H1 (cell line): ENCODE results near the gene SEL1L2. TPM values are rescaled to one million over a fixed set of nuclear protein-coding genes. Genes with fewer than 3 reads are reported as not detected.

Experiments
- CTCF ChIA-PET: fragments of 300-600 bp; sonication (Branson Sonifier 250); formaldehyde crosslinking; loops from one replicate; lab custom pipeline; 2021; ENCODE audit not compliant: partially characterized antibody; lab: Charles Lee
- POLR2A ChIA-PET: fragments of 300-600 bp; sonication (Branson Sonifier 250); formaldehyde crosslinking; loops from one replicate; lab custom pipeline; 2021; ENCODE audit warnings: inconsistent platforms; ENCODE audit not compliant: partially characterized antibody; lab: Charles Lee
- DNase-seq, 2 experiments: peaks; one replicate each; pipeline versions ENCODE4 v3.0.0 to v3.0.0-alpha.2; 2010 to 2022; ENCODE audit warnings: low spot score in 2 of 2, low read depth in 1 of 2, mixed read lengths in 1 of 2
- FAIRE-seq: peaks from 2 replicates; lab custom pipeline; 2011; peaks lifted over from hg19 to GRCh38; lab: Jason Lieb, UNC
- H2AFZ ChIP-seq: 2 replicates; pipeline ENCODE4 v1.8.1; 2012; ENCODE audit warnings: low read length, inconsistent platforms
- H2AK5ac ChIP-seq: 2 replicates; pipeline ENCODE4 v1.6.1; 2013; ENCODE audit warnings: low read depth, low read length
- H2BK120ac ChIP-seq: replicated peaks from 2 replicates; pipeline ENCODE3; 2013; ENCODE audit warnings: low read depth, low read length, inconsistent platforms
- H2BK12ac ChIP-seq: 2 replicates; pipeline ENCODE4 v1.6.1; 2013; ENCODE audit warnings: low read depth, low read length
- H2BK15ac ChIP-seq: 2 replicates; pipeline ENCODE4 v1.6.1; 2013; ENCODE audit warnings: low read length
- H2BK20ac ChIP-seq: 2 replicates; pipeline ENCODE4 v1.6.1; 2013; ENCODE audit warnings: low read length
- H2BK5ac ChIP-seq: 2 replicates; pipeline ENCODE4 v1.6.1; 2013; ENCODE audit warnings: low read depth, low read length
- H3K14ac ChIP-seq: 2 replicates; pipeline ENCODE4 v1.6.1; 2013; ENCODE audit warnings: inconsistent platforms; ENCODE audit not compliant: insufficient read length
- H3K18ac ChIP-seq: 2 replicates; pipeline ENCODE4 v1.6.1; 2013; ENCODE audit warnings: low read length; ENCODE audit errors: extremely low read depth
- H3K23ac ChIP-seq: 2 replicates; pipeline ENCODE4 v1.6.1; 2013; ENCODE audit warnings: inconsistent platforms; ENCODE audit not compliant: insufficient read length
- H3K23me2 ChIP-seq: 2 replicates; pipeline ENCODE4 v1.6.1; 2013; ENCODE audit warnings: low read depth, low read length
- H3K27ac ChIP-seq: 2 replicates; pipeline ENCODE4 v1.6.1; 2011; ENCODE audit warnings: low read depth, low read length, inconsistent platforms
- H3K27me3 ChIP-seq, 4 experiments: replicated peaks in 1 of 4; 1 replicate in 1 of 4; 2 replicates in 3 of 4; pipeline versions ENCODE4 v1.6.1 to v1.8.1; 2011 to 2013; ENCODE audit warnings: low read length in 3 of 4, mild to moderate bottlenecking in 3 of 4, inconsistent platforms in 2 of 4, mixed read lengths in 2 of 4, moderate library complexity in 1 of 4; ENCODE audit not compliant: control insufficient read depth in 3 of 4, insufficient read depth in 3 of 4; ENCODE audit errors: extremely low read depth in 1 of 4
- H3K36me3 ChIP-seq, 4 experiments: 2 replicates each; pipeline versions ENCODE4 v1.6.1 to v1.8.1; 2011 to 2013; ENCODE audit warnings: mild to moderate bottlenecking in 4 of 4, low read length in 3 of 4, moderate library complexity in 2 of 4, control low read depth in 1 of 4, inconsistent platforms in 1 of 4; ENCODE audit not compliant: insufficient read depth in 4 of 4, control insufficient read depth in 2 of 4
- H3K4ac ChIP-seq: replicated peaks from 2 replicates; pipeline ENCODE3; 2013; ENCODE audit warnings: low read length, low read depth, mixed read lengths, inconsistent platforms; ENCODE audit not compliant: insufficient read length
- H3K4me1 ChIP-seq, 4 experiments: replicated peaks in 1 of 4; 1 replicate in 1 of 4; 2 replicates in 3 of 4; pipeline versions ENCODE4 v1.6.1 to v1.8.1; 2011 to 2013; ENCODE audit warnings: low read length in 3 of 4, inconsistent platforms in 2 of 4, mixed read lengths in 1 of 4; ENCODE audit not compliant: insufficient read depth in 4 of 4, control insufficient read depth in 3 of 4
- H3K4me2 ChIP-seq, 2 experiments: 2 replicates each; pipeline versions ENCODE4 v1.6.1 to v1.8.1; 2011 to 2013; ENCODE audit warnings: low read depth in 2 of 2, low read length in 2 of 2, control low read depth in 1 of 2, inconsistent platforms in 1 of 2, mild to moderate bottlenecking in 1 of 2; ENCODE audit not compliant: insufficient read depth in 1 of 2
- H3K4me3 ChIP-seq, 4 experiments: fragments of 200-600, 300-600 bp in 1 of 4; sonication (generic), shearing (Covaris generic), sonication (Bioruptor Twin) in 1 of 4; 2 replicates each; pipeline versions ENCODE4 v1.5.1 to v1.8.1; 2011 to 2016; ENCODE audit warnings: low read length in 4 of 4, low read depth in 3 of 4, control low read depth in 2 of 4, inconsistent platforms in 2 of 4, mild to moderate bottlenecking in 2 of 4, mixed read lengths in 1 of 4, moderate library complexity in 1 of 4; ENCODE audit not compliant: insufficient read depth in 2 of 4; ENCODE audit errors: extremely low read depth in 1 of 4
- H3K56ac ChIP-seq: replicated peaks from 2 replicates; pipeline ENCODE3; 2013; ENCODE audit warnings: low read depth, mild to moderate bottlenecking, mixed read lengths, low read length, inconsistent platforms; ENCODE audit not compliant: insufficient read length
- H3K79me1 ChIP-seq: 2 replicates; pipeline ENCODE4 v1.6.1; 2013; ENCODE audit warnings: low read depth, low read length, control low read depth
- H3K79me2 ChIP-seq, 2 experiments: 2 replicates each; pipeline versions ENCODE4 v1.6.1 to v1.8.1; 2012 to 2013; ENCODE audit warnings: low read length in 2 of 2, mild to moderate bottlenecking in 2 of 2, inconsistent platforms in 1 of 2; ENCODE audit not compliant: insufficient read depth in 2 of 2, control insufficient read depth in 1 of 2
- H3K9ac ChIP-seq, 4 experiments: replicated peaks in 1 of 4; 1 replicate in 1 of 4; 2 replicates in 3 of 4; pipeline versions ENCODE4 v1.6.1 to v1.8.1; 2011 to 2013; ENCODE audit warnings: low read depth in 3 of 4, low read length in 3 of 4, control low read depth in 2 of 4, mild to moderate bottlenecking in 2 of 4, moderate library complexity in 2 of 4, inconsistent platforms in 1 of 4; ENCODE audit errors: extremely low read depth in 1 of 4
- H3K9me3 ChIP-seq, 2 experiments: 2 replicates each; pipeline versions ENCODE4 v1.6.1 to v1.8.1; 2012 to 2013; ENCODE audit warnings: mild to moderate bottlenecking in 2 of 2, moderate library complexity in 2 of 2, control low read depth in 1 of 2, inconsistent platforms in 1 of 2, low read depth in 1 of 2, low read length in 1 of 2, mixed read lengths in 1 of 2; ENCODE audit not compliant: insufficient read depth in 2 of 2
- H4K20me1 ChIP-seq, 2 experiments: replicated peaks in 1 of 2; 2 replicates each; pipeline versions ENCODE3 to v1.8.1; 2011 to 2013; ENCODE audit warnings: inconsistent platforms in 2 of 2, low read length in 2 of 2, mild to moderate bottlenecking in 1 of 2; ENCODE audit not compliant: insufficient read depth in 2 of 2, control insufficient read depth in 1 of 2
- H4K5ac ChIP-seq: 2 replicates; pipeline ENCODE4 v1.6.1; 2013; ENCODE audit warnings: low read length, low read depth, mixed read lengths, inconsistent platforms; ENCODE audit not compliant: insufficient read length
- H4K8ac ChIP-seq: 2 replicates; pipeline ENCODE4 v1.8.0; 2013; ENCODE audit warnings: mild to moderate bottlenecking, moderate library complexity, low read length, inconsistent platforms; ENCODE audit not compliant: insufficient read depth; ENCODE audit errors: extremely low read depth
- H4K91ac ChIP-seq: replicated peaks from 2 replicates; pipeline ENCODE3; 2013; ENCODE audit warnings: low read length, mixed read lengths, inconsistent platforms; ENCODE audit not compliant: insufficient read length
- ATF2 ChIP-seq: IDR thresholded peaks from 2 replicates; pipeline ENCODE4 v1.6.1; 2012; ENCODE audit warnings: low read length, inconsistent platforms
- BACH1 ChIP-seq: IDR thresholded peaks from 2 replicates; pipeline ENCODE4 v1.6.1; 2012; ENCODE audit warnings: low read length, improper control_type of control experiment
- GABPA ChIP-seq: IDR thresholded peaks from 2 replicates; pipeline ENCODE4 v1.6.1; 2011; ENCODE audit warnings: mild to moderate bottlenecking, low read length, moderate library complexity, borderline replicate concordance; ENCODE audit not compliant: insufficient read depth
- JUND ChIP-seq: IDR thresholded peaks from 2 replicates; pipeline ENCODE4 v1.6.1; 2011; ENCODE audit warnings: mild to moderate bottlenecking, improper control_type of control experiment, low read length
- SRF ChIP-seq: IDR thresholded peaks from 2 replicates; pipeline ENCODE4 v1.6.1; 2011; ENCODE audit warnings: mild to moderate bottlenecking, low read depth, low read length, moderate library complexity
- TCF12 ChIP-seq: IDR thresholded peaks from 2 replicates; pipeline ENCODE4 v1.6.1; 2011; ENCODE audit warnings: low read depth, mild to moderate bottlenecking, low read length
- WGBS, 2 experiments: shearing (Covaris generic) in 1 of 2; methylation state at CpG; one replicate each; pipeline versions ENCODE4 v1.1.6 to v1.1.7; 2013 to 2015; ENCODE audit warnings: low lambda C conversion rate in 2 of 2, mixed read lengths in 2 of 2, inconsistent platforms in 1 of 2, low coverage in 1 of 2, missing lambda C conversion rate in 1 of 2; ENCODE audit not compliant: insufficient replicate concordance in 2 of 2, insufficient coverage in 1 of 2, insufficient read length in 1 of 2; ENCODE audit errors: extremely low coverage in 1 of 2, missing lambda C conversion rate in 1 of 2; 5-methylcytosine and 5-hydroxymethylcytosine counted together
- polyA plus RNA-seq, 7 experiments: library from polyadenylated mRNA; depleted of rRNA in 3 of 7; stranded (reverse) in 5 of 7; unstranded in 2 of 7; fragments of >200 nt in 5 of 7; fragments of 200-250 nt in 2 of 7; gene quantifications; 1 replicate in 5 of 7; 2 replicates in 1 of 7; 4 replicates in 1 of 7; pipeline versions ENCODE4 v1.2.1 to v1.2.3, GENCODE V29; 2011 to 2013; ENCODE audit warnings: missing spikeins in 2 of 7, mixed read lengths in 2 of 7
- total RNA-seq: library from RNA; stranded (reverse); fragmentation: NEBNext Ultra II Directional; extraction: Animal tissue kit (Norgen Biotek cat#: 25700); gene quantifications from 2 replicates; pipeline ENCODE4 v1.2.1, GENCODE V29; 2021

The SEL1L2 gene
- total and polyA plus RNA-seq, 2 of the 8 experiments (the other 6 are each of a cell fraction or from before 2014, with no cell fraction given) = not detected

DNA sequence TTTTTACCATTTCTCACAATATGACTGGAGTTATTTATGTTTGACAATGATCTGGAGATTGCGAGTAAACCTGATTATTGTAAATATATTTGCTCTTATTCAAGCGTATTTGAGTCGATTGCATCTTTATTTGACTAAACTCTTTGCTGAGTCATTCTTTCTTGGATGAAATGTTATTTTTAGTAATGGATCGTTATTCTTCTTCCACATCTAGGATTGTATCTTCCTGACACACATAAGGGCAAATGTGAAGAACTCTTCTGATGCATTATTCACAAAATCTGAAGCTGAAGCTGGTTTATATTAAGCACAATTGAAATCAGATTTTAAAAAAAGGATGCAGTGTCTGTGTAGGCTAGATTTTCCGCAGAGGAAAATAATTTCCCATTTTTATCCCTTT, 68.2 kb downstream of the SEL1L2 start:
- TF ChIP-seq GABPA (no peak), SRF (no peak), TCF12 (no peak), BACH1 (no peak), JUND (no peak), ATF2 (no peak)
- no peak overlapping the region for H3K4ac ChIP-seq
- CTCF ChIA-PET = interaction anchor here (0.9 to 1.2 kb wide), 2 partner anchors 9 to 132 kb away, joined by 4 read pairs; no protein-coding TSS in a partner anchor

More for the DNA sequence above, 68.2 kb downstream of the SEL1L2 start:
- Histone ChIP-seq H3K9me3 (no peaks in the 10 kb centered on the region), H3K14ac (no peak overlapping the region), H3K36me3 (no peaks in the 10 kb centered on the region), H3K56ac (no peak overlapping the region), H2BK5ac (no peak overlapping the region), H2BK20ac (no peak overlapping the region), H3K79me2 (no peaks in the 10 kb centered on the region), H3K9ac (no peak overlapping the region), H3K4me3 (no peak overlapping the region), H4K8ac (no peak overlapping the region), H3K27ac (no peak overlapping the region), H2BK120ac (no peak overlapping the region), H2BK12ac (no peak overlapping the region), H4K5ac (no peak overlapping the region), H3K4me1 (no peaks in the 10 kb centered on the region), H3K23me2 (no peaks in the 10 kb centered on the region; the same call in 1 of the 2 replicates), H3K4me2 (no peak overlapping the region), H4K20me1 (no peaks in the 10 kb centered on the region), H3K18ac (no peak overlapping the region), H3K27me3 (no peaks in the 10 kb centered on the region), H2AK5ac (no peak overlapping the region), H2BK15ac (no peak overlapping the region), H4K91ac (no peak overlapping the region), H3K79me1 (no peaks in the 10 kb centered on the region), H3K23ac (no peak overlapping the region), H2AFZ (no peak overlapping the region)
- DNase-seq = no peak
- POLR2A ChIA-PET = no interaction called here
- WGBS, 2 experiments = 92% methylated on average over 5 of the region's 5 CpGs; no CpG with 5 or more reads in 1 of the 2 experiments
- no peak for FAIRE-seq
